GM18505 (cell line): ENCODE measurements around the gene MEGF6.

ENCODE experiments used
- ATAC-seq: cut with Tn5 transposase; IDR thresholded peaks from one replicate; pipeline ENCODE4 v1.9.1; 2021; ENCODE audit not compliant: unreplicated experiment
- POLR2A ChIP-seq: IDR thresholded peaks from 4 replicates; pipeline ENCODE4 v1.6.1; 2011; ENCODE audit warnings: borderline replicate concordance; ENCODE audit not compliant: insufficient read depth, insufficient read length; ENCODE audit errors: extremely low read depth

The MEGF6 gene

DNA sequence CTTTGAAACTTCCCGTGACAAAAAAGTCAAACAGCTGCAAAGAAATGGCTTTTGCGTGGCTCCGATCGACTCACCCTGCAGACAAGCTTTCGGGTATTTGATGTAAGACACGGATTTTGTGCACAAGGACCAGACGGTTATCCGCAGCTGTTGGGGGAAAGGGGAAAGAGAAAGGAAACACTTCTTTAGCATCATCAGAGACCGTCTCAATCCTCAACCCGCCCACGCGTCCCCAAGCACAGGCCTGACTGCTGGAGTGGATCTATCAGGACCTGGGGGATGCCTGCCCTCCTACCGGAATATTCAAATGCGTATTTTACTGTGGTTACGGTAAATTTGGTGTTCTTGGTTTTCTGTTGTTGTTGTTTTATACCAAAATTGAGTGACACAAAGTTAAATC lies 27.4 kb upstream of the MEGF6 start:
- no peak for ATAC-seq
- no peak for TF ChIP-seq POLR2A

DNA sequence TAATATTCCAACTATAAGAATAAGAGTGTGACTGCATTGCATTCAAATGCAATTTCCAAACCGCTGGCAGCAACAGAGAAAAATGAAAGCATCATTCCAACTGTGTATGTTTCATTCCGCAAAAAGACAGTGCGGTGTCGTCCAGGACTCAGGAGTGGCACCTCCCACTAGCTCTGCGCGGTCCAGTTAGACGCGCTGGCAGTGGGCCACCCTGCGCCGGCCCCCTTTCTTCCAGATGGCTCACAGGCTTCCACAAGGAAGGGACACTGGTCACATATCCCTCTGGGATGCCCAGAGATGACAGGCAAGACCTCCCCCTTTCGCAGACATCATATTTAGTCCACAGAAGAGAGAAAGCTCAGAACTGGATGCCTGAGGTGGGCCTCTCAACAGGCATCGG lies 26.7 kb upstream of the MEGF6 start:
- ATAC-seq = no peak
- TF ChIP-seq POLR2A = no peak

DNA sequence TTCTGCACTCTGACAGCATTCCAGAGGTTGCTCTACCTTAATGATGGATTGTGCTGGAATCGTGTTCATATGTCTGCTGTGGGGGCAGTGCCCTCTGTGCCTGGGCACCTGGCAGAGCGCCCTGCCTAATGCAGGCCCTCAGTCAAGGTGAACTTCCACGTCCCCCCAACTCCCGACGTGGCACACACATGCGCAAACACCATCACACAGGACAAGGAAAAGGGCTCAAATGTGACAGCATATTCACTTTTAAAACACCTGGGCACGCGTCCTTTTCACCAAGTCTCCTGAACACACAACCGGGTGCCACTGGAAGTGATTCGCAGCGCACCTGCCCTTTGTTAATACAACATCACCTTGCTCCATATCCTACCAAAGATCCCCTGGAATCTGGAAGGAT lies 25.2 kb upstream of the MEGF6 start:
- ATAC-seq = no peak
- no peak for TF ChIP-seq POLR2A

DNA sequence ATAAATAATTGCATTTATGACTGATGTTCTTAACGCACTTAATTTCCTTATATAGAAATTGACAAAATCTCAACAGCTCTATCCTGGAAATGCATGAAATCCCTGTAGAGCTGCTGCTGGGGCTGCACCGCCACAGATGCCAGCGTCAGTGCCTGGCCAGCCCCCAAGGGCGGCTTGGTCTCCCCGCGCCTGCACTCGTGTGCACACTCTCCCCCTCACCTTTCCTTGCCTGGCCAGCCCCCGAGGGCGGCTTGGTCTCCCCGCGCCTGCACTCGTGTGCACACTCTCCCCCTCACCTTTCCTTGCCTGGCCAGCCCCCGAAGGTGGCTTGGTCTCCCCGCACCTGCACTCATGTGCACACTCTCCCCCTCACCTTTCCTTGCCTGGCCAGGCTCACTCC lies 24.8 kb upstream of the MEGF6 start:
- ATAC-seq = no peak
- no peak for TF ChIP-seq POLR2A

DNA sequence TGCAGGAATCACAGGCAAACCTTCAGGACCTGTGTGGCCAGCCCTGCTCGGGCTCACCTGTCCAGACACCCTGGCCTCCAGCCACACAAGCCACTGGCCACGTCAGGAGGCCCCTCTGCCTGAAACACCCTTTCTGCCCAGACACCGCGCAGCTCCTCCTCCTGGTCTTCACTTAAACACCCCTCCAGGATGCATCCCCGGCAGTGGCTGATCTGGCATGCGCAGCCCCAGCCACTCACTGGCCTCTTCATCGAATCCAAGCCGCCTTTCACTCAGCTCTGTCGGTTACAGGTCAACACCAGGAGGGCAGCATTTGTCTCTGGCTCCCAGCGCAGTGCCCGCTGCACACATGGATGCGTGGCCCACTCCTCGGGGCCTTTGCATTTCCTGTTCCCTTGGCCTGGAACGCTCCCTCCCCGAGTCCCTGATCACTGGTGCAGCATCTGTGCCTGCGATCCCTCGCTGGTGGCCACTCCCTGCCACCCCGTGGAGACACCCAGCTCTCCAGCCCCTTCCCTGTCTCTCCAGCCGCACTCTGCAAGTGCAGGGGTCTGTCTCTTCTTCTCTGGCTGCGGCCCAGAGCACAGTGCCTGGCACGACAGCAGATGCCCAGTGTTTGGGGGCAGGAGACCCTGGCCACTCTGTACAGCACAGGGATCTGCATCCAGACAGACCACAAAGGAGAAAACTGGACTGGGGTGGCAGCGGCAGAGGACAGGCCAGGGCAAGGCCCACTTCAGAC lies 22.9 kb upstream of the MEGF6 start:
- ATAC-seq = no peak
- TF ChIP-seq POLR2A = no peak

DNA sequence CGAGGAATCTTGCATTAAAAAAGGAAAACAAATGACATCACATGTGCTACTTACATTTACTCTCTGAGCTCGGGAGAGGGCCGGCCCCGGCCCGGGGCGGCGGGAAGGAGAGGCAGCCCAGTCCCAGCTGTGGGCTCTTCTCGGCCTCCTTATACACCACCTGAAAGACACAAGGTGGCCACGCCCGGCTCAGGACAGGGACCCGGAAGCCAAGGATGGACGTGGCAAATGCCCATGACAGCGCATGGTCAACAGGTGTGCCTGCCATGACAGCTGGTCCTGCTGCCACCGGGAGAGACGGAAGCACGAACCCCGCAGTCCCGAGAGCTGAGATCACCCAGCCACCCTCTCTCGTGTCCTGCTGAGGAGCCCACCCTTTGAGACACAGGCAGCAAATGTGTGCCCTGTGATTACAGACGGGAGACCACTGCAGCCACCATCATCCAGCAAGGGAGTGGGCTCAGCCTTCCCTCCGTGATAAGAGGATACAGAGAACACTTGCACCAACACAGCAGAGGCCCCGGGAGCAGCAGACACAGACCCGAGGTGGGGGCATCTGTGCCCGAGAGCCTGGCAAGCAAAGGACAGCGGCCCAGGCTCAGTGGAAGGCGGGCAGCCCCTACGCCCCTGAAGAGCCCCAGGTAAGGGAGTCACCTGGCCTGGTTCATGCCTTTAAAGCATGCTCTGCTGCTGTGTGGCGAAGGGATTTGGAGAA lies 22.2 kb upstream of the MEGF6 start:
- TF ChIP-seq POLR2A = no peak
- no peak for ATAC-seq

DNA sequence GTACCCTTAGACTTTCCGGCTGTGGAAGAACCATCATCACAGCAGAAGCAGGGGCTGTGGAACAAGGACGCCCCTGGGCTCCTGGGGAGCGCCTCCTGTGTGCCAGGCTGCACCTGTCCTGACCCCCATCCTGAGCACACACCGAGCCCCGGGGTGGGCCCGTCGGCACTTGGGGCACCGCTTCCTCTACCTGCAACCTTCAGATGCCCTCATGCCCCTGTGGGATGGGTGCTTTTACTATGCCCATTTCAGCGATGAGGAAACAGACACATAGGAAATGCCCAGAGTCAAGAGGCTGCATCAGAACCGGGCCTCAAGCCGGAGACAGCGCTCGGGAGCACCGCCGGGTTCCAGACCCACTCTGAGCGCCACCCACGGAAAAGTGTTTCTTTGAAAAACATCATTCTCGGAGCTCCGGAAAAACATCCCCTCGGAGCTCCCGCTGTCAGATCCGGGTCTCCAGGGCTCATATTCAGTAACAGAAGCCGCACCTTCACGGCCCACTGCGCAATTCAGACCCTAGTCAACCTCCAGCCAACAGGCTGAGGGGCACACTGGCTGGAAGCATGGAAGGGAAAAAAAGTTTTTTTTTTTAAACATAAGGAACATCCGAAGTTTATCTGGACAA lies 21.5 kb upstream of the MEGF6 start:
- no peak for ATAC-seq
- no peak for TF ChIP-seq POLR2A

DNA sequence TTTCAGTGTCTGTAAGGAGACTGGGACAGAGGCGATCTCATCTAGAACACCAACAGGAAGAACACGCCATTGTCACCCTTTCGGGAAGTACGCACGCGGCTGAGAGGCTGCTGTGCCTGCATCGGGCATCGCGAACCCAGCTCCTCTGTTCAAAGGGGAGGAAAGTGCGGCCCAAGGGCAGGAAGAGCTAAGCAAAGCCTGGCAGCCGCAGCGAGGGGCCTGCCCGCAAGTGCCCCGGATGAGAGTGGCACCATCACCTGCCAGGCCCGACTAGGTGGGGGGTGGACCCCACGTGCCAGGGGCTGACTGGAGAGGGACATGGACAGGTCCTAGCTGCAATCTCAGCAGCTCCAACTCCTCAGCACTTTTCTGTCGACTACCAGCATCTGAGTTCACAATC lies 21.0 kb upstream of the MEGF6 start:
- no peak for TF ChIP-seq POLR2A

DNA sequence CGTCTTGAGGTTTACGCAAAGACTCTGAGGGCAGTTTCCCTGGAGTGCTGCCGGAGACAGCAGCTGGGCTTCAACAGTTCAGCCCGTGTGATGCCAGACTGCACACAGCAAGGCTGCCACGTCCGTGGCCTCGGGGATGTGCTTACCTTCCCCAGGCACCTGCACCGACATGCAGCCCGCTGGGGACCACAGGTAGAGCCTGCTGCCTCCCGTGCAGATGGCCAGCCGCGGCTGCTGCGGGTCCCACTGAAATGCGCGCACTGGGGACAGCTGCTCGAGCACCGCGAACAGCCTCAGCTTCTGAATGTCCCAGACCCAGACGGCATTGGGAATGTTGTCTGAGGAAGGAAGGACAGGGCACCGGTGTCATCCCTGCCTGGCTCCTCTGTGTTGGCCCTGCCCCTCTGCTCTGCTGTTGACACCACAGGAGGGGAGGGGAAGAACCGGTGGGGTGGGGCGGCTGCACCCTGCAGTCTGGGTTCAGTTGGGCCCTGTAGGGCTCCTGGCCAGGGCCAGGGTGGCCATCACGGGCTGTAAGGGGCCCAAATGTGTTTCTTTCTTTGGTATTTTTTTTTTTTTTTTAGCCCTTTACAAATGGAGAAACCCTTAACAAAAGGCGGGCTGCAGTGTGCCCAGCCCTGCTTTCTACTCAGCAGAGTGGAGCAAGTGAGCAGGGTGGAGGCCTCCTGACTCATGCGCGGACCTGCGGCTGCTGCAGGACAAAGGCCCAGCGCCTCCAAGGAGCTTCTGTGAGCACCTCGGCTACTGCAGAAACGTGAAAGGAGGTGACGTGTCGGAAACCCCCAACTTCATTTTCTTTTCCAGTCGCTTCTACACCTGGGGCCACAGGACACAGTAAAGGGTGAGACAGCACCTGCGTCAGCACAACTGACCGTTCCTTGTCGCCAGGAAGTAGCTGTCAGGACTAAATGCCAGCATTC lies 20.3 kb upstream of the MEGF6 start:
- ATAC-seq = no peak
- TF ChIP-seq POLR2A = no peak

More for the DNA sequence above, 21.0 kb upstream of the MEGF6 start:
- ATAC-seq = no peak

DNA sequence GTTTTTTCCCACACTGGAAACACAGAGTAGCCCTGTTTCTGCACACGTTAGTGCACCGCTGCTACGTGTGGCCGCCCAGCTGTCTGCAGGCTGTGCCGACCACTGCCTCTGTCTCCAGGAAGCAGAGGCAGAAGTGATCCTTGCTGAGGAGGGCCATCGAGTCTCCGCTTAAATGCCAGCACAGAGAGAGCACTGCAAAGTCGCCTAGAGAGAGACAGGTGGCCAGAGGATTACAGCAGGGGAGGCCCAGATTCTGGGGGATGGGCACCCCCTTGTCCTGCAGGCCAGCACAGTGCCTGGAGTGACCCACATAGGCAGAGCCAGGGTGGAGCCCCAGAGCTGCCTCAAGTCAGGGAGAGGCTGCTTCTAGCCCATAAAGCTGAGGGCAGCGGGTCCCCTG lies 19.6 kb upstream of the MEGF6 start:
- no peak for ATAC-seq
- no peak for TF ChIP-seq POLR2A

DNA sequence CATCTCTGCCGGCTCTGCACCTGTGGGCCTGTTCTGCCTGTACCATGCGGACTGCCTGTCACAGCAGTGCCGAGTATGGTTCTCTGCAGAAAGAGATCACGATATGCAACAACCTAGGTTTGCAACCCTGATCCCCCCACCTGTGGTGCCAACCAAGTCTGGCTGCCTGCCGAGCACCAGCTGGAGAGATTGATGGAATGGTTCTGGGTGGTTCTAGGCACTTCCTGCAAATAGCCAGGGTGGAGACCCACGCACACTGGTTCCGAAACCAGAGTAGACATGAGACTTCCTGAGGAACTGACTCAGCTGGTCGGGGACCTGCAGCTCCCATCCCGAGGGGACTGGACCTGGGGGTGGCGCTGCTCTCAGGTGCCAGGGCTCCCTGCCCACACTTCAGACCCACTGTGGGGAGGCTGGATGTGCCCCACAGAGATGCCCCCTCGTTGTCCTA lies 18.9 kb upstream of the MEGF6 start:
- no peak for TF ChIP-seq POLR2A

DNA sequence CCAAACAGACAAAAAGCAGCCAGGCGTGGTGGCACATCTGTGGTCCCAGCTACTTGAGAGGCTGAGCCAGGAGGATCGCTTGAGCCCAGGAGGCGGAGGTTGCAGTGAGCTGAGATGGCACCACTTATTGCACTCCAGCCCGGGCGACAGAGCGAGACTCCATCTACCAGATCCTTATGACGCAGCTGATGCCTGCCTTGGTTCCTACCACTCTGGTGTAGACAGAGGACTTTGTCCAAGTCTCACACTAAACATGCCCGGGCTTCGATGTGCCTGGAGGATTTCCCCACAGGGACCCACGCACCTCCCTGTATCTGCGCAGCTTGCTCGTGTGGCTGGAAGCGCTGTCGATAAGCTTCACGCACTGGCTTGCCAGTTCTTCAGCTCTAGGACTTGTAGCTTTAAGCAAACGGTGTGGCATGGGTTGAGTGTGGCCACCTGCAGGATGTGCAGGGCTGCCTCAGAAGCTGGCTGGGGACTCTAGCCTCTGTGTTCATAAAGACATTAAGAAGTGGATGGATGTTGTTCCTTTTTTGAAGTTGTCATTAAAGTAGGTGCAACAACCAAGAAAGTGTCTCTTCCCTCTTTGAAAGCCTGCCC lies 18.4 kb upstream of the MEGF6 start:
- no peak for TF ChIP-seq POLR2A
- no peak for ATAC-seq

More for the DNA sequence above, 18.9 kb upstream of the MEGF6 start:
- ATAC-seq = no peak
